Kidney glomerular epithelial cell (primary cell): ENCODE measurements around the gene NFASC.

ENCODE experiments used
- DNase-seq: peaks from one replicate; lab custom pipeline; 2025; lab: John Stamatoyannopoulos, UW

NFASC gene

GRCh38 chr1:205009670-205010069, 139.0 kb downstream of the NFASC start:
- no peak for DNase-seq

DNA sequence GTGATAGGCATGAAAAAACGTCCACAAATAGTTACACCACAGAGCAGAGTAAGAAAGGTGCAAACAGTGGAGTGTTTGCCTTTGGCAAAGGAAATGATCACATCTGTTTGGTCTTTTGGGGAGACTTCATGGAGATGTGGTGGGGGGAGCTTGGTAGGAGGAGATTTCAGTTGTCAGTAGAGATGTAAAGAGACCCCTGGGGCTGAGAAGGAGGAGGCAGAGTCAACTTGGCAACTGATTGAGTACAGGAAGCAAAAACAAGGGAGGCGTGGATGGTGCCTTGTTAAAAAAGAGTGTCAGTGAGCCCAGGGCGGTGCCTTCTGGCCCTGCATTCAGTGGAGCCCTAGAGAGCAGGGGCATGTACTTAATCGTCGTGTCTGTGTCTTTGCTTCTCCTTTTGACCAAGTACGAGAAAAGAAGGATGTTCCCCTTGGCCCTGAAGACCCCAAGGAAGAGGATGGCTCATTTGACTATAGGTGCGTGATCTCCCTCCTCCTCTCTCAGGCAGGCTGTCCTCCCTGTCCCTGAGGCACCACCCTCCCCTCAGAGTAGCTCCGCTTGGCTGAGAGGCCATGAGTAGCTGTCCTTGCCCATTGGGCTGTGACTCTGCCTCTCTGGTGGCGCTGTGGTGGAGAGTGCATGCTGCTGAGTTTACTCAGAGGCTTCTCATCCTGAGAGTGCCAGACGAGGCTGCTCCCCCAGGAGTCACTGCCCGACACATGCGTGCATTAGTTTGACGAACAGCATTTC, 141.9 kb downstream of the NFASC start:
- DNase-seq, result no peak

DNA sequence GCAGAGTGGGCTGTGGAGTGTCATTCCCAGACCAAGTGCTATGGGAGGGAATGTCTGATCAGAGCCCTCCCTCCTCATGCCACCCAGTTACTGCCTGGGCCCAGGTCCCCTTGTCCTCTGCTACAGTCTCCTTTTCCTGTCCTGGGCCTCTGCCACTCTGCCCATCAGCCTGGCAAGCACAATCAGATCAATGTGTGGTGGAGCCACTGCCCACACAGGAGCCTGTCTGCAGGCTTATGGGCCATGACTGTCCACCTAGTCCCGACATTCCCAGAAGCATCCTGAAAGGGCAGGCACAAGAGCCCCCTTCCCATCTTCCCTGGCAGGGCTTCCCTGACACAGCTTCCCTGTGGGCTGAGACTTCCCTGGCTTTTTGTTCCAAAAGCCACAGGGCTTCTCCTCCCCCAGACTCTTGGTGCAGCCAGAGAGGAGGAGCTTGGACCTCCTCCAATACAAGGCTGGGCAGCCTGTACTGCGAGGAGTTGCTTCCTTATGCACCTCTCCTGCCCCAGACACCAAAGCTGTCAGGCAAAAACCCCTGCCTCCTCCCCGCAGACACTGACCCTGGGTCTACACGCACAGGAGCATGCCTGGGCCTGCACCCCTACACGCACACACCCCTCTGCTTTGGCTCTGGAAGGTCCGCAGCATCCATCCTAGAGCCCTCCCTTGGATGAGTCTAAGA, 143.2 kb downstream of the NFASC start:
- DNase-seq, result no peak

GRCh38 chr1:205014783-205015182, 144.1 kb downstream of the NFASC start:
- DNase-seq, result no peak

GRCh38 chr1:205015241-205015640, 144.6 kb downstream of the NFASC start:
- DNase-seq, result no peak

GRCh38 chr1:205016075-205016474, 145.4 kb downstream of the NFASC start:
- no peak for DNase-seq

DNA sequence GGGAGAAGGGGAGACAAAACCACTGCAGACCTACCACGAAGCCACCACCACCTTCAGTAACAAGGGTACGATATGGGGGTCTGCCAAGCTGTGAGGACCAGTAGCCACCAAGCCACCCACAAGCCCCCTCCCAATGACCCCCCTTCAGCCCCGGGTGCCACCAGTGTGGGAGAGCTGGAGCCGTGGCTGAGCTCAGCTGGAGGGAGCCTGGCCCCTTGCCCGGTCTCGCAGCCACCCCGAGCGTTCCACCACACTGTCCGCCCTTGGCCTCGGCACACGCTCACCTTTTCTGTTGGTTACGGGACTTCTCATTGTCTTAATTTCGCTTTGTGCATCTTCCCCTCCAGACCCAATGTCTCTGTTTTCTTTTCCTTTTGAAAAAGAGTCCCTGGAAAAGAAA, 145.9 kb downstream of the NFASC start:
- DNase-seq, result no peak

DNA sequence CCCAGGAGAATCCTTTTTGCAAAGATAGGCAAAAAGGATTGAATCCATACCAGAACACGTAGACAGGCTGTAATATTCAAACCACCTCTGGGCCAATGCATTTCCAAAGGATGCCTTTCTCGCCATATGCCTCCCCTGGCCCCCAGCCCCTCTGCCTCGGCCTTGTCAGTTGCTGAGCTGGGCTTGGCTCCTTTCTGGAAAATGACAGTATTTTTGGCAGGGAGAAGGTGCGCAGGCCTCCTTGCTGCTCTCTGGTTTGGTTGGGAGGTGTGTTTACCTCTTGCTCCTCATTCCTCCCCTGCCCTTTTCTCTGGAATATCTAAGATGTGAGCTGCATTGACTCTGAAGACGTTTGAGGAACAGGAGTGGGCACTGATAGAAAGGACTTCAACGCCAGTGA, 146.3 kb downstream of the NFASC start:
- DNase-seq, result no peak

DNA sequence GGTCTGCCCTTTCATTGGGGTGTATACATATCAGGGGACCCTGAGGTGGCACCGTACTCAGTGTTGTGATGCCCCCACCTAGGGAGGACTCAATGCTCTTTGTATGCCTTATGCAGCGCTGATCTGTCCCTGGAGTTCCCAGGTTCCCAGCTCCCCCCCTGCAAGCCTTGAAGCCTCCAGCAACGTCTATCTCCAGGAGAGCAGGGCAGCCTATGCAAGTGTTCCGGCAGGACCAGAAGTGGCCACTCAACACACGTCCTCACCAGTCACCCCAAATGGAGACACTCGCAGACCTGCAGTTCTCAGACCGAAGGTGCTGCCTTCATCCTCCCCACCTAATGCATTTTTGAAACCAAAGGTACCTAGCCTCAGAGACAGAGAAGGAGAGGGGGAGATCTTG, 147.1 kb downstream of the NFASC start:
- no peak for DNase-seq

DNA sequence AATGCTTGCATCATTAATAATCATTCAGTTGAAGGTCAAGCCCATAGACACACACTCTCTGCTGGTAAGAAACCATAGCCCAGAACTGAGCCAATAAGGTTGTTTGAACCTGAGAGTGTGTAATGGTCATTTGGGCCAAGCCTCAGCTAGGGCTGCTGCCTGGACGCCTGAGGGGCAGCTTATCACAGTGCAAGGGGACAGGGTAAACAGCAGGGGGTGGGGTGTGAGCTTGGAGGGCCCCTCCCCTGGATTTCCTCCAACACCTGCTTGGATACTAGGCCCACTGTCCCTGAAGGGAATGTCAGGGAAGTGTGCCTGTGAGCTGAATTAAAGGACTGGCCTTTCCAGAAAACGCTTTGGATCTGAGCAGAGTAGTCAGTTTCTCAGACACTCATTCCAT, 147.7 kb downstream of the NFASC start:
- no peak for DNase-seq

DNA sequence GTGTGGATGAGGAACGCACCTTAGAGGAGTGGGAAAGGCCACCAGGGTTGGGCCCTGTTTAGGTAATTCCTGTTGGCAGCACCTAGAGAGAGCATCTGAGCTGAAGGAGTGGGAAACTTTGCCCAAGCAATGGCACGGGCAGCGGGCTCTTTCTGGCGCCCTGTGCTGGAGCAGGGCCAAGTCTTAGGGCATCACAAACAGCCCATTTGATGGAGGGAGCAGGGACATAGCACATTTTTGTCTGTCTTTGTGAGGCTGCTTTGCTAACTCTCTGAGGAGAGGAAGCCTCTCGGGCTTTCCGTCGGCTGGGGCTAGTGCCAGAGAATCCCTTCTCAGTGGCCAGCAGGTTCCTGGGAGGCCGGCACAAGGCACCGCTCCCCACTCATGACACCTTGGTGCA, 149.8 kb downstream of the NFASC start:
- no peak for DNase-seq

- DNase-seq, result no peak
These were observed 154.0 kb downstream of the NFASC start for GRCh38 chr1:205024679-205025078.

GRCh38 chr1:205025239-205025638, 154.6 kb downstream of the NFASC start:
- DNase-seq, result no peak

GRCh38 chr1:205026181-205026580, 155.5 kb downstream of the NFASC start:
- no peak for DNase-seq

DNA sequence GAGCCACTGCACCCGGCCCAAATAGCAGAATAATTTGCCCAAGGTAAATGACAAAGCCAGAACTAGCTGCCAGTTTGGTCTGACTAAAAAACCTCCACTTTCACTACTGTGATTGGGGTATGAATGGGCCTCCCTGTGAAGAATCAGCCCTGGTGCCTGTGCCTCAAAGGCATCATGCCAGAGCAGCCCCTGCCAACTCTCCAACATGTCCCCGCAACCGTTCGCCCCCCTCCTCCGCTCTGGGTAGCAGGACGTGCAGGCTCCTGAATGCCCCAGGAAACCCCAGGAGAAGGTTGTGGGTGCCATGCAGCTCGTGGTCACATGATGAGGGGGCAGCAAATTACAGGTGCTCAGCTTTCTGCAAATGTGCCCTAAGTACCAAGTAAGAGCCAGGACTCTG, 157.7 kb downstream of the NFASC start:
- DNase-seq, result no peak

DNA sequence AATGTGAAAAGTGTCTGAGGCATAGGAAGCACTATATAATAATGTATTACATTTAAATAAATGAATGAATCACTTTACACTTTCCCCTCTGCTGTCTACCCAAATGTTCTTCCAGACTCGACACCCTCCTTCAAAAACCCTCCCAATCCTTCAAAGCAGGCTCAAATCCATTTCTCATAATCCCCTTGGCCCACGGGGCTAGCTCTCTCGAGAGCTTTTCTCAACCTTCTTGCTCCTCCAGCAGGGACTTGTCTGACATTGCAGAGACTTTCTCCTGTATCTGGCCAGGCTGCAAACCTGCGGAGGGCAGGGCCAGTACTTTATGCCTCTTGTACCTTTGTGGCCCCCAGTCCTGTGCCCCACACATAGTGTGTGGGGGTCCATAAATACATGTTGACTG, 158.3 kb downstream of the NFASC start:
- DNase-seq, result no peak

- DNase-seq, result no peak
These were observed 159.6 kb downstream of the NFASC start for GRCh38 chr1:205030241-205030640.

GRCh38 chr1:205030896-205031295, 160.2 kb downstream of the NFASC start:
- DNase-seq, result no peak

- no peak for DNase-seq
These were observed 161.8 kb downstream of the NFASC start for GRCh38 chr1:205032508-205032907.

DNA sequence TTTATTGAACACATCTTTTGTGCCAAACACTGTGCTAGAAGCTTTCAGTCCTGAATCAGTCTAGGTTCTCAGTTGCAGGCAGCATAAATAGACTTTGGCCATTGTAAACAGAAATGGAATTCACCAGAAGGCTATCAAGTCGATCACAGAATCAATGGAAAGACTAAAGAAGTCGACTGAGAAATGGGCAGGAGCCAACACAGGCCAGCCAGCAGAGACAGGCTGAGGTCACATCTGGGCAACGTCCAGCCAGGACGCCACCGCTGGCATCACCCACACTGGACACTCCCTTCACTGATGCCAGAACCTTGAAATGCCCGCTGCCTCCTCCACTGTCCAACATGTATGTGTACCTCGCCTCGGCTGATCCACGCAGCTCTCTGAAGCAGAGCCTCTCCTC, 166.9 kb downstream of the NFASC start:
- no peak for DNase-seq

DNA sequence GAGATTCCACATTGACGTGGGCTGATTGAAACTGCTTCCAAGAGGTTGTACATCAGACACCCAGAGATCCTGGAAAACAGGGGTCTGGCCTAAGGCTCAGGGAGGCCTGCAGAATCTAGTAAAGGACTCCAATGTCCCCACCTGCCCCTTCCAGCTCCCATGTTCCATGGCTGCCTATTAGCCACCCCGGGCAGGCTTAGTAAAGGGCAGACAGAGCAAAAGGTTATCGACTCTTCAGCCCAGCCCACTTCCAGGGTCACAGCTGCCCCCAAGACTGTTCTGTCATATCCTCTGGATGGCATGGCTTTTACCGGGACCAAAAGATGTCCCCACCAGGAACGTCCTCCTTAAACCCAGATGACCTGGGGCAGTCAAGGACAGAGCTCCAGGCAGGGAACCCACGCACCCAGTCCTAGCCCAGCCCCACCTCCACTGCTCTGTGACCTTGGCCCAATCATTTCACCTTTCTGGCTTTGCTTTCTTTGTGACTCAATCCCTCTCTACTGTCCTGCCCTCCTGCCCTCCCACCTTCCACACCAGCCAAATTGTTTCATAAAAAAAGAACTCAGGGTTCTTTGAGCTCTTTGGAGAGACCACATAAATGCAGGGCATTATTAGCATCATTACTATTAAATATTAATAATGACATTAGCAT, 167.6 kb downstream of the NFASC start:
- DNase-seq, result no peak

DNA sequence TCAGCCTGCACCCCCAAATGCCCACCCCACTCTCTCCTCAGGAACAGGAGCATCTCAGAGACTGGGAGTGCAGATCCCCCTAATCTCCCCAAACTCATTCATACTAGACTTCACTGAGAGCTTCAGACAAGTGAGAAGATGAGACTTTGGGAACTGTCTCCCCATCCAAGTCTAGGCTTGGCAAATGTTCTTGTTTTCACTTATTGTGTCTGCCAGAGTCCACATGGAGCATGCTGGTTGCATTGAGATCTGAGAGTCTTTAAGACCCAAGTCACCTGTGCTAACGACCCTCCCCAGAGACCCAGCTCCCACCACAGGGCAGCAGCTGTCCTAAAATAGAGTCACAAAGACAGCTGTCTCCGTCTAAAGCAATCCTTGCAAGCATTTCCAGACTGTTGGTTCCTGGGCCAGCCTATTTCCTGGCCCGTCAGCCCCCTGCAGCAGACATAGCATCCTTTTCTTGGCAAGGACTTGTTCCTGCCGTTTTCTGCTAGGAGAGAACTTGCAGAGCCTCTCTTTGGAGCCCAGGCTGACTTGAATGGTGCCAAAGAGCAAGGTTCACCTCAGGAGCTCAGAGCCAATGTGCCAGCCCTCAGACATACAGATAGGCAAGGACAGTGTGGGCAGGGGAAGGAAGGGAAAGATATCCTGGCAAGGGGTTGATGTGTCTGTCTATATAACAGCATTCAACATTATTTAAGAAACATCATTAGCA, 170.5 kb downstream of the NFASC start:
- DNase-seq, result no peak
